ENCODE measurements around the gene ASS1.

DNA sequence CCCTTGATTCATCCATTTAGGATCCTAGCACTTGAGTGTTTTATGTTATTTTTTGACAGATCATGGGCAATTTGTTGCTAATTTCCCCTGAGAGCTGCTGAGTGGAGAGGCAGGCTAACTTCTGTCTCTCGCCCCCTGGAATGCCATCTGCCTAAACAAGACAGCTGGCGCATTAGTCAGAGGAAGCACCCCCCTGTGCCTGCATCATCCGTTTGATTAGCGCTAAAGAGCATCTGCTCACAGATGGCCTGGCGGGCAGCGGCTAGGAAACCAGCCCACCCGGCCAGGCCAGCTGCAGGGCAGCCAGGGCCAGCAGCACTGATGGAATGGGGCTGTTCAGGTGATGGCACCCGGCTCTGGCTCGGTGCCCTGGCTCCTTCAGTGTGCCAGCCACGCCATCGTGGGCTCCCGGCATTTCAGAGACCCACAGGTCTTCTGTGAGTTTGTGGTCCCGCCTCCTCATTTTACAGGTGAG, 22.9 kb upstream of the ASS1 start:
- TF ChIP-seq, protein P1, sequence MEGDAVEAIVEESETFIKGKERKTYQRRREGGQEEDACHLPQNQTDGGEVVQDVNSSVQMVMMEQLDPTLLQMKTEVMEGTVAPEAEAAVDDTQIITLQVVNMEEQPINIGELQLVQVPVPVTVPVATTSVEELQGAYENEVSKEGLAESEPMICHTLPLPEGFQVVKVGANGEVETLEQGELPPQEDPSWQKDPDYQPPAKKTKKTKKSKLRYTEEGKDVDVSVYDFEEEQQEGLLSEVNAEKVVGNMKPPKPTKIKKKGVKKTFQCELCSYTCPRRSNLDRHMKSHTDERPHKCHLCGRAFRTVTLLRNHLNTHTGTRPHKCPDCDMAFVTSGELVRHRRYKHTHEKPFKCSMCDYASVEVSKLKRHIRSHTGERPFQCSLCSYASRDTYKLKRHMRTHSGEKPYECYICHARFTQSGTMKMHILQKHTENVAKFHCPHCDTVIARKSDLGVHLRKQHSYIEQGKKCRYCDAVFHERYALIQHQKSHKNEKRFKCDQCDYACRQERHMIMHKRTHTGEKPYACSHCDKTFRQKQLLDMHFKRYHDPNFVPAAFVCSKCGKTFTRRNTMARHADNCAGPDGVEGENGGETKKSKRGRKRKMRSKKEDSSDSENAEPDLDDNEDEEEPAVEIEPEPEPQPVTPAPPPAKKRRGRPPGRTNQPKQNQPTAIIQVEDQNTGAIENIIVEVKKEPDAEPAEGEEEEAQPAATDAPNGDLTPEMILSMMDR (IDR thresholded peaks at IDR 0.05): no peak
- TF ChIP-seq SIN3A (IDR thresholded peaks at IDR 0.05; ENCODE audit: borderline replicate concordance, insufficient read depth, low read depth, low read length) (no peak), POLR2AphosphoS5 (IDR thresholded peaks at IDR 0.05; ENCODE audit: low read depth, low read length) (no peak), TCF7L2 (IDR thresholded peaks at IDR 0.05; ENCODE audit: low read depth, low read length) (no peak)
- TF ChIP-seq, protein P2, sequence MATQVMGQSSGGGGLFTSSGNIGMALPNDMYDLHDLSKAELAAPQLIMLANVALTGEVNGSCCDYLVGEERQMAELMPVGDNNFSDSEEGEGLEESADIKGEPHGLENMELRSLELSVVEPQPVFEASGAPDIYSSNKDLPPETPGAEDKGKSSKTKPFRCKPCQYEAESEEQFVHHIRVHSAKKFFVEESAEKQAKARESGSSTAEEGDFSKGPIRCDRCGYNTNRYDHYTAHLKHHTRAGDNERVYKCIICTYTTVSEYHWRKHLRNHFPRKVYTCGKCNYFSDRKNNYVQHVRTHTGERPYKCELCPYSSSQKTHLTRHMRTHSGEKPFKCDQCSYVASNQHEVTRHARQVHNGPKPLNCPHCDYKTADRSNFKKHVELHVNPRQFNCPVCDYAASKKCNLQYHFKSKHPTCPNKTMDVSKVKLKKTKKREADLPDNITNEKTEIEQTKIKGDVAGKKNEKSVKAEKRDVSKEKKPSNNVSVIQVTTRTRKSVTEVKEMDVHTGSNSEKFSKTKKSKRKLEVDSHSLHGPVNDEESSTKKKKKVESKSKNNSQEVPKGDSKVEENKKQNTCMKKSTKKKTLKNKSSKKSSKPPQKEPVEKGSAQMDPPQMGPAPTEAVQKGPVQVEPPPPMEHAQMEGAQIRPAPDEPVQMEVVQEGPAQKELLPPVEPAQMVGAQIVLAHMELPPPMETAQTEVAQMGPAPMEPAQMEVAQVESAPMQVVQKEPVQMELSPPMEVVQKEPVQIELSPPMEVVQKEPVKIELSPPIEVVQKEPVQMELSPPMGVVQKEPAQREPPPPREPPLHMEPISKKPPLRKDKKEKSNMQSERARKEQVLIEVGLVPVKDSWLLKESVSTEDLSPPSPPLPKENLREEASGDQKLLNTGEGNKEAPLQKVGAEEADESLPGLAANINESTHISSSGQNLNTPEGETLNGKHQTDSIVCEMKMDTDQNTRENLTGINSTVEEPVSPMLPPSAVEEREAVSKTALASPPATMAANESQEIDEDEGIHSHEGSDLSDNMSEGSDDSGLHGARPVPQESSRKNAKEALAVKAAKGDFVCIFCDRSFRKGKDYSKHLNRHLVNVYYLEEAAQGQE (IDR thresholded peaks at IDR 0.05; ENCODE audit: insufficient read depth in 1 of 2, low read depth in 2 of 2, low read length in 1 of 2): no peak
